ENCODE results near the gene ZNF280D.

The ZNF280D gene

DNA sequence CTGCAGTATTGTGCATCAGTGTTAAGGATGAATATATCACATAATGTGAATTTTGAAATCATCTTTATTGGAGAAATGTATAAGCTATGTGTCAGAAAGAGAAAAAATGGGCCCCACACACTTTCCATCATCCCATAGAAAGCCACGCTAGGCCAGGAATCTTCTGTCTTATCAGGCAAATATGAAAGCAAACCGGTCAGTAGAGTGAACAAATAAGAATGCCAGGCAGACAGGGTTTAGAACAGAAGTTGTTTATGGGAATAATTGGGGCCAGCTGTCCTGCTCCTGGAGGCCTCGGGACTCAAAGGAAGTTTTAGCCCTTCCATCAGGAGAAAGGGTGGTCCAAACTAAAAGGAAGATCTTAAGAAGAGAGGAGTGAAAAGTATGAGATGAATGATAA is 39.5 kb downstream of the ZNF280D start:
- no peak for TF ChIP-seq CTCF (IDR thresholded peaks at IDR 0.05)

- TF ChIP-seq CTCF (IDR thresholded peaks at IDR 0.05), result no peak
These were observed 42.6 kb downstream of the ZNF280D start for GRCh38 chr15:56690733-56691132.

- no peak for TF ChIP-seq CTCF (IDR thresholded peaks at IDR 0.05)
These were observed 49.4 kb downstream of the ZNF280D start for GRCh38 chr15:56683908-56684307.

- TF ChIP-seq CTCF (IDR thresholded peaks at IDR 0.05), result no peak
These were observed 52.2 kb downstream of the ZNF280D start for GRCh38 chr15:56681113-56681512.

GRCh38 chr15:56679225-56679624 is 54.1 kb downstream of the ZNF280D start:
- TF ChIP-seq CTCF (IDR thresholded peaks at IDR 0.05), result no peak

DNA sequence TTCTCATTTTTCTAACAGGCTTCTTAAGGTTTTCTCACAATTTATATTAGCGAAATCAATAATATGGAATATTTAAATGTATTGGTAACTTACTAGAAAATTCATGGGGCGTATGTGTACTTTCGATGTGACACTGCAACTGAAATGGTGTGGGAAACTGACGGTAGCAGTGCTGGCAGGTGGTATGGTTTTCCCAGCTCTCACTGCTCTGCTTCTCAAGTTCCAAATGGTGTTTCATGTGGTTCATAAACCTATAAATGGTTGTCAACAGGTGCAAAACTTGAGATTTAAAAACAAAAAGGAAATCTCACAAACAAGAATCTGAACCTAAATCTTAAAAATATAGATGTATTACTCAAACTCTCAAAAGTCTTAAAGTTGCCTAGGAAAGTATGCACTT is 54.7 kb downstream of the ZNF280D start:
- TF ChIP-seq CTCF (IDR thresholded peaks at IDR 0.05), result no peak

GRCh38 chr15:56677271-56677670 is 56.0 kb downstream of the ZNF280D start:
- no peak for TF ChIP-seq CTCF (IDR thresholded peaks at IDR 0.05)

- TF ChIP-seq CTCF (IDR thresholded peaks at IDR 0.05), result no peak
These were observed 57.4 kb downstream of the ZNF280D start for GRCh38 chr15:56675930-56676329.
